ENCODE results near the gene MYNN. TPM values are rescaled to one million over a fixed set of nuclear protein-coding genes. Genes with fewer than 3 reads are reported as not detected.

MYNN gene
- total and polyA plus RNA-seq, 2 donors (not counting 3 experiments of a cell fraction or from before 2014, with no cell fraction given) = 7.1 to 12.7 TPM

DNA sequence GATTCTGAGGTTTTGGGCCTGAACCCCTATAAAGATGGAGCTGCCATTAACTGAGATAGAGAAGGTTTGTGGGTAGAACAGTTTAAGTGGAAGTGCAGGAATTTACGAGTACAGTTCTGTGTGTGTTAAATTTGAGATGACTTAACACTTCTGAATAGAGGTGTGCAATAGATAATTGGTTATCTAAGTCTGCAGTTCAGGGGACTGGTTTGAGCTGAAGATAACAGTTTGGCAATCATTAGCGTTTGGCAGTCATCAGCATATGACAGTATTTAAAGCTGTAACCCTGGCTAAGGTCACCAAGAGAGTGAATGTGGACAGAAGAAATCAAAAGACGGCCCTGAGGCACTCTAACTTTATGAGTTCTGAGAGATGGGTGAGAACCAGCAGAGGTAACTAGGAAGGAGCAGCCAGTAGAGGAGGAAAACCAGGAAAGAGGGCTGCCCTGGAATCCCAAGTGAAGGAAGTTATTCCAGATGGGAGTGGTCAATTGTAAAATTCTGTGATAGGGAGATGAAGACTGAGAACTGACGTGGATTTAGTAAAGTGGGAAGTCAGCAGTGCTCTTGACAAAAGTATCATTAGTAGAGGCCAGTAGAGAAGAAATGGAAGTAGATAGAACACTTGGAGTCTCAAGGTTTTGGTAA lies 8.1 kb downstream of the MYNN start:
- no peaks in the 10 kb centered on the region for H3K4me1 ChIP-seq (ENCODE audit: control insufficient read depth, extremely low read depth, insufficient read depth, low read length)
- H3K9me1 ChIP-seq (replicated peaks; ENCODE audit: control insufficient read depth, extremely low read depth, insufficient read depth, low read length) = no peaks in the 10 kb centered on the region
- intact Hi-C loops (cut with micrococcal nuclease) = no loop called here
- H3K9me3 ChIP-seq (replicated peaks; ENCODE audit: control insufficient read depth, insufficient read depth, low read length) = no peaks in the 10 kb centered on the region
- H3K27me3 ChIP-seq (ENCODE audit: control insufficient read depth in 2 of 2, insufficient read depth in 2 of 2, low read length in 2 of 2) = no peaks in the 10 kb centered on the region
- DNase-seq (ENCODE audit: low read depth, low spot score) (no peak), FAIRE-seq (no peak)
- no peak overlapping the region for H3K4me2 ChIP-seq (ENCODE audit: insufficient read depth, low read length)
- POLR2A ChIA-PET = no interaction called here
- H3K27ac ChIP-seq (ENCODE audit: insufficient read depth, low read depth, low read length) = no peak overlapping the region
- no TSS peak for BruUV-seq (replicated peaks)
- TF ChIP-seq FOS (IDR thresholded peaks at IDR 0.05; ENCODE audit: borderline replicate concordance, insufficient read depth, low read length) (no peak), EZH2 (IDR thresholded peaks at IDR 0.05; ENCODE audit: borderline replicate concordance, low read depth, low read length, severe bottlenecking) (no peak), POLR2A (IDR thresholded peaks at IDR 0.05; ENCODE audit: low read depth, low read length) (no peak), GATA2 (IDR thresholded peaks at IDR 0.05; ENCODE audit: insufficient read depth, insufficient read length, low read depth, low read length) (no peak), POLR2AphosphoS5 (IDR thresholded peaks at IDR 0.05; ENCODE audit: insufficient read depth, low read depth, low read length) (no peak), MYC (IDR thresholded peaks at IDR 0.05; ENCODE audit: low read depth, low read length) (no peak), JUN (IDR thresholded peaks at IDR 0.05; ENCODE audit: borderline replicate concordance, insufficient read depth, insufficient read length, low read depth) (no peak)
- TF ChIP-seq, protein P1, sequence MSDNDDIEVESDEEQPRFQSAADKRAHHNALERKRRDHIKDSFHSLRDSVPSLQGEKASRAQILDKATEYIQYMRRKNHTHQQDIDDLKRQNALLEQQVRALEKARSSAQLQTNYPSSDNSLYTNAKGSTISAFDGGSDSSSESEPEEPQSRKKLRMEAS (IDR thresholded peaks at IDR 0.05; ENCODE audit: insufficient read depth, insufficient read length) = no peak
- TF ChIP-seq, protein P2, sequence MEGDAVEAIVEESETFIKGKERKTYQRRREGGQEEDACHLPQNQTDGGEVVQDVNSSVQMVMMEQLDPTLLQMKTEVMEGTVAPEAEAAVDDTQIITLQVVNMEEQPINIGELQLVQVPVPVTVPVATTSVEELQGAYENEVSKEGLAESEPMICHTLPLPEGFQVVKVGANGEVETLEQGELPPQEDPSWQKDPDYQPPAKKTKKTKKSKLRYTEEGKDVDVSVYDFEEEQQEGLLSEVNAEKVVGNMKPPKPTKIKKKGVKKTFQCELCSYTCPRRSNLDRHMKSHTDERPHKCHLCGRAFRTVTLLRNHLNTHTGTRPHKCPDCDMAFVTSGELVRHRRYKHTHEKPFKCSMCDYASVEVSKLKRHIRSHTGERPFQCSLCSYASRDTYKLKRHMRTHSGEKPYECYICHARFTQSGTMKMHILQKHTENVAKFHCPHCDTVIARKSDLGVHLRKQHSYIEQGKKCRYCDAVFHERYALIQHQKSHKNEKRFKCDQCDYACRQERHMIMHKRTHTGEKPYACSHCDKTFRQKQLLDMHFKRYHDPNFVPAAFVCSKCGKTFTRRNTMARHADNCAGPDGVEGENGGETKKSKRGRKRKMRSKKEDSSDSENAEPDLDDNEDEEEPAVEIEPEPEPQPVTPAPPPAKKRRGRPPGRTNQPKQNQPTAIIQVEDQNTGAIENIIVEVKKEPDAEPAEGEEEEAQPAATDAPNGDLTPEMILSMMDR (IDR thresholded peaks at IDR 0.05; ENCODE audit: extremely low read depth in 1 of 2, insufficient read depth in 1 of 2, low read depth in 1 of 2, low read length in 2 of 2) = no peak
- no peak overlapping the region for H3K4me3 ChIP-seq (replicated peaks in 1 of 3; ENCODE audit: insufficient read depth in 1 of 3, low read depth in 1 of 3, low read length in 3 of 3)
- dilution Hi-C loops (cut with MboI; ENCODE audit: extremely low pct_ligation_motif_present, low sequenced_read_pairs) = no loop called here
- H2AFZ ChIP-seq (ENCODE audit: low read depth, low read length) = no peak overlapping the region
- peaks cover 4 to 29% of the 10 kb centered on the region in 2 experiments for H3K36me3 ChIP-seq (ENCODE audit: control insufficient read depth in 2 of 2, extremely low read depth in 1 of 2, insufficient read depth in 2 of 2, low read length in 2 of 2)
- CTCF ChIA-PET = no interaction called here
- peaks cover 2% of the 10 kb centered on the region for H4K20me1 ChIP-seq (replicated peaks; ENCODE audit: control insufficient read depth, extremely low read depth, insufficient read depth, low read length)
- peaks cover 19% of the 10 kb centered on the region for H3K79me2 ChIP-seq (ENCODE audit: control insufficient read depth, insufficient read depth, low read length)
- H3K9ac ChIP-seq (replicated peaks; ENCODE audit: extremely low read depth, insufficient read depth, low read length) = no peak overlapping the region

All from endothelial cell of umbilical vein (primary cell).